Fibroblast of skin of back (primary cell): ENCODE data around the gene KRT78.

ENCODE experiments used
- DNase-seq: peaks from one replicate; pipeline ENCODE4 v3.0.0-alpha.2; 2013

Gene KRT78

DNA sequence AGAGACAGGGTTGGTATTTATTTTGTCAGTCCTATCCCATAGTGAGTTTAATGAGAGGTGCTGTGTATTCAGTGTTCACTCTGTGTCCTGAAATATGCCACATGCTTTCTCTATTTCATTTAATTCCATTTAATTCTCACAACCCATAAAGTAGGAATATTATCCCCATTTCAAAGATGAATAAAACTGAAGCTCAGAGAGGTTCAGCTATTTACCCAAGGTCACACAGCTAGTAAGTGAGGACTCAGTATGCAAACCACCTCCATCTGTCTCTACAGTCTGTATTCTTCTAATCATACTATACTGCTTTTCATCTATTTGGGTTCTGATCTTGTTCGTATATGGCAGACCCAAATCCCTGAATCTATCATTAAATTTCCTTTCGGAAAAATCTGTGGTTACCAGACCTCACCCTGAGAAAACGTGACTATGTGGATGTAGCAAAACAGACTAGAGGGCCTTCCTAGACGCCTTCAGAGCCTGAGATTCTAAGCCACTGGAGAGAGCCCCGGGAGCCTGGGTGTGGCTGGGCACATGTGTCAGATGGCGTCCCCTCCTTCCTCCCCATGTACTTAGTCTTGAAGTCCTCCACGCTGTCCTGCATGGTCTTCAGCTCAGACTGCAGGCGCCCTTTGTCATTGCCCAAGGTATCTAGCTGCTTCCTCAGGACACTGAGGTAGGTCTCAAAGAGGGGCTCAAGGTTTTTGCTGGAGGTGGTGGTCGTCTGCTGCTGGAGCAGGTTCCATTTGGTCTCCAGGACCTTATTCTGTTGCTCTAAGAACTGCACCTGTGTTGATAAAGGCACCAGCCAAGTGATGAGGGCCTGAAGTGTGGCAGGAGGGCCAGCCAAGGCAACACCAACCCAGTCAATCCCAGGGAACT lies 37.4 kb downstream of the KRT78 start:
- DNase-seq: no peak

DNA sequence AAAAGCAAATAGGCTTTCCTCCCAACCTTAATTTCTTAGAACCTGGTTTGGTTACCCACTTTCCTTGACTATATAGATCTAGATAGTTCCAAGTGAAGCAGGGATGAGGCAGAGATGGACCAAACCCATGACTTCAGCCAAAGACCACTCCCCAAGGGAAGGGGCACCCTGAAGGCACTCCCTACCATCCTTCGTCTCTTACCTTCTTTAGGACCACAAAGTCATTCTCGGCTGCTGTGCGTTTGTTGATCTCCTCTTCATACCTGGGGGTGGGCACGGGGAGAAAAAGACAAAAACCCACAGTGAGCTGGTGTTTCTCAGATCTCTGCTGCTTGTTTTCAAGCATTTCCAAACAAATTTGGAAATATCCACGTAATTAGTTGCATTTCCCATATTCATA lies 38.2 kb downstream of the KRT78 start:
- DNase-seq: no peak

GRCh38 chr12:52809166-52809565 lies 39.6 kb downstream of the KRT78 start:
- no peak for DNase-seq

GRCh38 chr12:52808573-52809160 lies 40.1 kb downstream of the KRT78 start:
- no peak for DNase-seq

GRCh38 chr12:52807544-52808470 lies 41.0 kb downstream of the KRT78 start:
- no peak for DNase-seq

- no peak for DNase-seq
Measured at GRCh38 chr12:52806821-52807543, 41.8 kb downstream of the KRT78 start.

- no peak for DNase-seq
Measured at GRCh38 chr12:52806169-52806811, 42.5 kb downstream of the KRT78 start.

- DNase-seq: no peak
Measured at GRCh38 chr12:52805739-52806138, 43.1 kb downstream of the KRT78 start.

DNA sequence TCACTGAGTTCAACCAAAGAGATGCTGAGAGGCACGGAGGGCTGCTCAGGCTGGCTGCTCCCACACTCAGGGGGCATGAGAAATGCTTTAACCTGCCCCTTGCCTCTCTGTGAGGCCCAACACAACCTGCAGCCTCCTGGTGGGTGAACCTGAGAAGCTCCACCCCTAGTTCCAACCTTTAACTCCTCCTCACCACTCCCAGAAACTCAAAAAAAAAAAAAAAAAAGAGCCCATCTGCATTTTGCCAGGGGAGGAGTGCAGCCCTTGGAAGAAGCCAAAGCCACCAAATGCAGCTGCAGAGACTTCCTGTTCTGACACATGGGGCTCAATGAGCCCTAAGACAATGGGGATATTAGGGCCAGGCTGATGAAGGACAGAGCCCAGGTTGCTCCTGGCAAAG lies 43.8 kb downstream of the KRT78 start:
- no peak for DNase-seq

DNA sequence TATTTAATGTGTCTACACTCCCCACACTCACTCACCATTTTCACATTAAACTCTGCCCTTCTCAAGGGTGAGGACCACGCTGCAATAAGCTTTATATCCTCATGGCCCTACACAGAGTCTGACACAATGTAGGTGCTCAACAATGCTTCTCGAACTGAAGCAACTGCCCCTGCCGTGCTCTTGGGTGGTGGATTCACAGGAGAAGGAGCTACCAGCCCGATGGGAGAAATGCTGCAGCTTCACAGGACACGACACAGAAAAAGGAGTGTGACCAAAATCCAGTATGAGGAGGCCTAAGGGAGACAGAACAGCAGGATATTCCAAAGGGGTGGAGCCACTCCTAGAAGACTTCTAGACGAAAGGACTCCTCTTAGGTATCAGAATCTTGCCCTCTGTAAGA lies 46.4 kb downstream of the KRT78 start:
- no peak for DNase-seq

GRCh38 chr12:52801773-52802172 lies 47.0 kb downstream of the KRT78 start:
- no peak for DNase-seq

DNA sequence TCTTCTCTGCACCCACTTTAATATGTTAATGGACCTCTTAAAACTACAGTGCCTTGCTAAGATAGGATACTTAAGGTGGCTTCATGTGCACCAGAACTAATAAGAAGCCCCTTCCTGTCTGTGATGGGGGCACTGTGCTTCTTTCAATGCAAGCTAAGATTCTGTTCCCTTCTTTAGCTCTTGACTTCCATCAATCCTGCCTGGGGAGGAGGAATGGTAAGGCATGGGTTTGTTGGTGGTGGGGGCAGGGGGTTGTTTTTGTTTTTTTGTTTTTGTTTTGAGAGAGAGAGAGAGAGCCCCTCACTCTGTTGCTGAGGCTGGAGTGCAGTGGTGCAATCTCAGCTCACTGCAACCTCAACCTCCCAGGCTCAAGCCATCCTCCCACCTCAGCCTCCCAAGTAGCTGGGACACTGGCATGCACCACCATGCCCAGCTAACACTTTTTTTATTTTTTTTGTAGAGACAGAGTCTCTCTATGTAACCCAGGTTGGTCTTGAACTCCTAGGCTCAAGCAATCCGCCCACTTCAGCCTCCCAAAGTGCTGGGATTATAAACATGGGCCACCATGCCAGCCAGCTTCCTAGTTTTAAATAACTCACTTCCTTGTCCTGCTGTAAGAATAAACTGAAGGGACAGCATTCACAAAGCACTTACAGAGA lies 48.4 kb downstream of the KRT78 start:
- no peak for DNase-seq

- no peak for DNase-seq
Measured at GRCh38 chr12:52799505-52800211, 49.1 kb downstream of the KRT78 start.

- DNase-seq: peak; percentile 82
Measured at GRCh38 chr12:52798671-52799504, 49.9 kb downstream of the KRT78 start.

DNA sequence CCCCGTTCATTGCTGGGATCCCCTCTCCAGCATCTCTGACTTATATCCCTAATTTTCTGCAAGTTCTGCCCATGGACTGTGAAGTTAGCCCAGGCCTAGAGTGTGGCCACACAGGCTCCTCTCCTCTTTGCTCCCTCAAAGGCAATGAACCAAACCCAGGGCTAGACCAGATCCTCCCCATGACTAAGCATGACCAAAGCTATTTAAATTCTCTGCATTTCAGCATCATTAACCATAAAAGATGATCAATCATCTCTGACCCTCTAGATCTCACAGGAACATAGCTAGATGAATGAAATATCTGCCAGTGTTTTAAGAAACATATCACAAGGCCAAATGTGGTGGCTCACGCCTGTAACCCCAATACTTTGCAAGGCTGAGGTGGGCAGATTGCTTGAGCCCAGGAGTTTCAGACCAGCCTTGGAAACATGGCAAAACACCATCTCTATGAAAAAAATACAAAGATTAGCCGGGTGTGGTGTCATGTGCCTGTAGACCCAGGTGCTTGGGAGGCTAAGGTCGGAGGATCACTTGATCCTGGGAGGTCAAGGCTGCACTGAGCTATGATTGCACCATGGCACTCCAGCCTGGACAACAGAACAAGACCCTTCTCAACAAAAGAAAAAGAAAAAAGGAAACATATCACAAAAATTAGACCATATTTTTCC lies 50.7 kb downstream of the KRT78 start:
- DNase-seq: peak; percentile 75

- DNase-seq: no peak
Measured at GRCh38 chr12:52797529-52797894, 51.3 kb downstream of the KRT78 start.

GRCh38 chr12:52796839-52797528 lies 51.8 kb downstream of the KRT78 start:
- DNase-seq: no peak

DNA sequence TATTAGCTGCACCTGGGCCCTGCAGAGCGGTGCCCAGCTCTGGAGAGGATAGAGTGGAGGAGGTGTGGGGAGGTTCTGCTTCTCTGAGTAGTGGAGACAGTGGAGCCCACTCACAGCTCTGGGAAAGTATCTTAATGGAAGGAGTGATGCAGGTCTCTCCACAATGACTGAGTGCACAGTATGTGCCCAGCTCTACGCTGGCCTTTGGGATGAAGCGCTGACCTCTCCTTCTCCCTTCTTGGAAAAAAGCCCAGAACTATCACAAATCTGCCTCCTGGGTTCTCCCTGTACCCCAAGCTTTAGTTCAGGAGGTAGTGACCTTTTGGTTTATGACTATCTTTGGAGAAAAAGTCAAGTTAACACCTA lies 52.4 kb downstream of the KRT78 start:
- DNase-seq: no peak
